CD8-positive, alpha-beta memory T cell (primary cell): Measurements from ENCODE around the gene ABCA2. TPM values are rescaled to one million over a fixed set of nuclear protein-coding genes. Genes with fewer than 3 reads are reported as not detected.

Experiments
- CTCF ChIA-PET: fragments of 350-600 bp; sonication (Branson Sonifier 250); formaldehyde crosslinking; loops from one replicate; lab custom pipeline; 2021; ENCODE audit warnings: antibody characterized with exemption; lab: Charles Lee
- POLR2A ChIA-PET: fragments of 350-600 bp; sonication (Branson Sonifier 250); formaldehyde crosslinking; loops from one replicate; lab custom pipeline; 2021; ENCODE audit warnings: antibody characterized with exemption; lab: Charles Lee
- DNase-seq, 5 donors: peaks; one replicate each; pipeline versions ENCODE4 v3.0.0 to v3.0.0-alpha.2; 2020 to 2022; ENCODE audit warnings: mixed read lengths in 1 of 5
- H3K27ac ChIP-seq: one replicate; pipeline ENCODE4 v1.7.0; 2013; ENCODE audit warnings: low read depth, mild to moderate bottlenecking, low read length, moderate library complexity
- H3K27me3 ChIP-seq: 2 replicates; pipeline ENCODE4 v1.7.0; 2013; ENCODE audit warnings: low read length, mild to moderate bottlenecking; ENCODE audit not compliant: insufficient read depth, poor library complexity, severe bottlenecking
- H3K36me3 ChIP-seq: 2 replicates; pipeline ENCODE4 v1.7.0; 2013; ENCODE audit warnings: mild to moderate bottlenecking, low read length, moderate library complexity; ENCODE audit not compliant: insufficient read depth
- H3K4me1 ChIP-seq: 2 replicates; pipeline ENCODE4 v1.7.0; 2013; ENCODE audit warnings: mild to moderate bottlenecking, low read length, moderate library complexity; ENCODE audit not compliant: insufficient read depth
- H3K4me3 ChIP-seq: 2 replicates; pipeline ENCODE4 v1.7.0; 2013; ENCODE audit warnings: mild to moderate bottlenecking, low read length
- H3K9me3 ChIP-seq: 2 replicates; pipeline ENCODE4 v1.7.0; 2013; ENCODE audit warnings: mild to moderate bottlenecking, low read length
- H3K27ac Mint-ChIP-seq, 8 donors: one replicate each; pipeline ENCODE4 v1.8.0; 2020 to 2021; ENCODE audit warnings: mixed read lengths in 8 of 8, mild to moderate bottlenecking in 6 of 8, inconsistent platforms in 3 of 8, moderate library complexity in 3 of 8
- H3K27me3 Mint-ChIP-seq, 2 donors: one replicate each; pipeline ENCODE4 v1.8.0; 2020 to 2021; ENCODE audit warnings: mixed read lengths in 2 of 2, mild to moderate bottlenecking in 1 of 2, moderate library complexity in 1 of 2
- H3K36me3 Mint-ChIP-seq, 3 donors: one replicate each; pipeline ENCODE4 v1.8.0; 2020 to 2021; ENCODE audit warnings: mixed read lengths in 3 of 3, inconsistent platforms in 1 of 3, mild to moderate bottlenecking in 1 of 3
- H3K4me1 Mint-ChIP-seq, 3 donors: one replicate each; pipeline ENCODE4 v1.8.0; 2020 to 2021; ENCODE audit warnings: mixed read lengths in 3 of 3, inconsistent platforms in 1 of 3, mild to moderate bottlenecking in 1 of 3
- H3K4me3 Mint-ChIP-seq, 7 donors: one replicate each; pipeline ENCODE4 v1.8.0; 2020 to 2021; ENCODE audit warnings: mixed read lengths in 7 of 7, mild to moderate bottlenecking in 6 of 7, moderate library complexity in 4 of 7, inconsistent platforms in 2 of 7
- H3K9me3 Mint-ChIP-seq, 5 donors: one replicate each; pipeline ENCODE4 v1.8.0; 2020 to 2022; ENCODE audit warnings: mixed read lengths in 5 of 5, mild to moderate bottlenecking in 3 of 5, moderate library complexity in 2 of 5, inconsistent platforms in 1 of 5
- polyA plus RNA-seq: library from polyadenylated mRNA; unstranded; fragments of 300-500 nt; fragmentation: Illumina TruSeq; gene quantifications from one replicate; pipeline ENCODE4 v1.2.3, GENCODE V29; 2021
- total RNA-seq, 2 experiments: library from RNA; stranded (reverse); gene quantifications; one replicate each; pipeline ENCODE4 v1.2.3, GENCODE V29; 2021

Gene ABCA2
- total and polyA plus RNA-seq, 3 experiments from 2014 or later, result 15.9 to 20.7 (median 20.2) TPM

DNA sequence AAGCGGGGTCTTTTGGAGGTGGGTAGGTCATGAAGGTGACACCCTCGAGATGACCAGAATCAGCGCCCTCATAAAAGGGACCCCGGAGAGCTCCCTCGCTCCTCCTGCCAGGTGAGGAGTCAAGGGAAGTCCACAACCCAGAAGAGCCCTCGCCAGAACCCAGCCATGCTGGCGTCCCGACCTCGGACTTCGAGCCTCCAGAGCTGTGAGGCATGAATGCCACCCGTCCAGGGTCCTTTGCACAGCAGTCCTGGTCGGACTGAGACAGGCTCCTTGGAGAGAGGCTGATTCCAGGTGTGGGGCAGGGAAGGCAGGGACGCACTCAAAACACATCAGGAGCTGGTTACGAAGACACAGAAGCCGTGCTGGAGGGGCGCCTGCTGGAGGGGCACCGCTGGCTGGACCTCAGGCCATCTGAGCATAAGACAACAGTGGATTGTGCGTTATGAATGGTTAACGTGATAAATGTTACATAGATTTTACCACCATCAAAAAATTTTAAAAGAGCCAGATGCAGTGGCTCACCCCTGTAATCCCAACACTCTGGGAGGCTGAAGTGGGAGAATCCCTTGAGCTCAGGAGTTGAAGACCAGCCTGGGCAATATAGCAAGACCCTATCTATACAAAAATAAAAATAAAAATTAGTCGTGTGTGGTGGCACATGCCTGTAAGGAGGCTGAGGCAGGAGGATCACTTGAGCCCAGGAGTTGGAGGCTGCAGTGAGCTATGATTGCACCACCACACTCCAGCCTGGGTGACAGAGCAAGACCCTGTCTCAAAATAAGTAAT lies 26.0 kb downstream of the ABCA2 start:
- Mint-ChIP-seq H3K4me3 (no peak overlapping the region), H3K4me1 (peaks cover 35 to 55% (median 44%) of the 10 kb centered on the region in 3 donors), H3K27ac (no peak overlapping the region), H3K9me3 (no peaks in the 10 kb centered on the region), H3K27me3 (no peaks in the 10 kb centered on the region), H3K36me3 (no peaks in the 10 kb centered on the region)
- CTCF ChIA-PET, result interaction anchor here (2.4 to 4.0 kb wide), 5 partner anchors 9 to 54 kb away, joined by 5 to 26 read pairs (median 18); partner anchors contain the start of genes FUT7 and PAXX
- Histone ChIP-seq H3K27ac (no peak overlapping the region), H3K27me3 (no peaks in the 10 kb centered on the region), H3K4me1 (peaks cover 32% of the 10 kb centered on the region), H3K4me3 (no peak overlapping the region), H3K36me3 (no peaks in the 10 kb centered on the region), H3K9me3 (no peaks in the 10 kb centered on the region)
- POLR2A ChIA-PET, result interaction anchor here (0.6 kb wide), 1 partner anchor 194 kb away, joined by 3 read pairs; no protein-coding TSS in a partner anchor
- DNase-seq, result no peak

DNA sequence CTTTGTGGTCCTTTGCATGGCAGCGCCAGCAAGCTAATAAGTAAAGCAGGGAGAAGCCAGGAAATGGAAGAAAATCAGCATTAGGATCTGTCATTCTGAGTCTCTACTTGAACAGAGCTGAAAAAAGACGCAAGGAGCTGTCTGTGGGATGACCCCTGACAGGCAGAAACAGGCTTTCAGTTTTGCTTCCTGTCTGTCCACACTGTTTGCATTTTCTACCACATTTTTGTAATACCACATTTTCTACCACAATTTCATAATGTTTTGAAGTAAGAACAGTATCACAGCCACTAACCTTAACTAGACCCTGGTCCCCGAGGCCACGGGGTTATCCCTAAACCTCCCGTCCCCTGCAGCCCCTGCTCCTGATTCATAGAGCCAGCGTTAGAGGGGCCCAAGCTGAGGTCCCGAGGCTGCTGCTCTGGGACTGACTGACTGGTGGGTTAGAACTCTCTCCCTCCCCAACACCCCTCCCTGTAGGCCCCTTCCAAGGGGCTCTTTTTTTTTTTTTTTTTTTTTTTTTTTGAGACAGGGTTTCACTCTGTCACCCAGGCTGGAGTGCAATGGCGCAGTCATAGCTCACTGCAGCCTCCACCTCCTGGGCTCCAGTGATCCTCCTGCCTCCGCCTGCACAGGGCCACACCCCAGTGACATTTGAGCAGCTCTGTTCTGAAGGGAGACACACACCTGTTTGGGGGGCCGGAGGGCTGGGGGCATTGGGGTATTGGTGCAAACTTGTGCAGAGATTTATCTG lies 27.7 kb downstream of the ABCA2 start:
- Mint-ChIP-seq H3K9me3 (no peaks in the 10 kb centered on the region), H3K27ac (peak overlapping the region; percentile 84 to 96 (median 91)), H3K36me3 (peaks cover 0 to 3% (median 0%) of the 10 kb centered on the region in 3 donors), H3K4me3 (peak overlapping the region; percentile 62 to 93 (median 79)), H3K4me1 (peaks cover 38 to 60% (median 40%) of the 10 kb centered on the region in 3 donors), H3K27me3 (no peaks in the 10 kb centered on the region)
- Histone ChIP-seq H3K27me3 (no peaks in the 10 kb centered on the region), H3K4me1 (peaks cover 46% of the 10 kb centered on the region), H3K27ac (peak overlapping the region; percentile 43), H3K4me3 (no peak overlapping the region), H3K36me3 (no peaks in the 10 kb centered on the region), H3K9me3 (no peaks in the 10 kb centered on the region)
- POLR2A ChIA-PET, result interaction anchor here (0.6 to 1.5 kb wide), 11 partner anchors 8 to 158 kb away, joined by 3 to 15 read pairs (median 4); partner anchors contain the start of genes AJM1, MAN1B1, PAXX and SAPCD2
- CTCF ChIA-PET, result interaction anchor here (0.7 to 4.0 kb wide), 9 partner anchors 7 to 201 kb away, joined by 3 to 26 read pairs (median 6); partner anchors contain the start of genes FUT7 and PAXX
- peak in 2 of 5 donors; percentile 29 to 61 for DNase-seq

DNA sequence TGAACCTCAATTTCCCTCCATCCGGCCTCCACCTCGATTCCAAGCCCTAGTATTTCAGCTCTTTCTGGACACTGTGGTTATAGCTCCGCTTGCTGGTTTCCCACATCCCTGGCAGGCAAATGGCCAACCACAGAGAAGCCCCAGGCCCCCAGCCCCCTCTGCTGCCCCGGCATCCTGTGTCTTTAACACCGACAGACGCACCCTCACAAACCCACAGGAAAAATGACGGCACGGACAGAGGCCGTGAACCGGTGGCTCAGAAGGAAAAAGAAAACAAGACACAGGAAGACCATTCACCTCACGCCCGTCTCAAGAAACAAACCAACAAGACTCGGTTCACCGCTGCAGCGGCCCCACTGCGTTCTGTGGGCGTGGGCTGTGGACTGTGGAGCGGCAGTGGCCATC lies 30.2 kb downstream of the ABCA2 start:
- Histone ChIP-seq H3K4me3 (no peak overlapping the region), H3K27ac (peak overlapping the region; percentile 62), H3K36me3 (no peaks in the 10 kb centered on the region), H3K4me1 (peaks cover 58% of the 10 kb centered on the region), H3K27me3 (no peaks in the 10 kb centered on the region), H3K9me3 (no peaks in the 10 kb centered on the region)
- peaks cover 0 to 13% (median 0%) of the 10 kb centered on the region in 3 donors for H3K36me3 Mint-ChIP-seq
- no peaks in the 10 kb centered on the region for H3K27me3 Mint-ChIP-seq
- H3K4me1 Mint-ChIP-seq, result peaks cover 44 to 66% (median 44%) of the 10 kb centered on the region in 3 donors
- POLR2A ChIA-PET, result interaction anchor here (0.7 to 1.0 kb wide), 2 partner anchors 20 to 59 kb away, joined by 4 to 5 read pairs; no protein-coding TSS in a partner anchor
- peak overlapping the region; percentile 77 to 94 (median 85) for H3K4me3 Mint-ChIP-seq
- no peaks in the 10 kb centered on the region for H3K9me3 Mint-ChIP-seq
- CTCF ChIA-PET, result interaction anchor here (1.1 to 6.7 kb wide), 3 partner anchors 31 to 154 kb away, joined by 3 to 72 read pairs (median 6); partner anchors contain the start of genes ABCA2 and FUT7
- DNase-seq, result peak in 3 of 5 donors; percentile 41 to 67 (median 66)
- H3K27ac Mint-ChIP-seq, result peak overlapping the region; percentile 94 to 99 (median 96)

DNA sequence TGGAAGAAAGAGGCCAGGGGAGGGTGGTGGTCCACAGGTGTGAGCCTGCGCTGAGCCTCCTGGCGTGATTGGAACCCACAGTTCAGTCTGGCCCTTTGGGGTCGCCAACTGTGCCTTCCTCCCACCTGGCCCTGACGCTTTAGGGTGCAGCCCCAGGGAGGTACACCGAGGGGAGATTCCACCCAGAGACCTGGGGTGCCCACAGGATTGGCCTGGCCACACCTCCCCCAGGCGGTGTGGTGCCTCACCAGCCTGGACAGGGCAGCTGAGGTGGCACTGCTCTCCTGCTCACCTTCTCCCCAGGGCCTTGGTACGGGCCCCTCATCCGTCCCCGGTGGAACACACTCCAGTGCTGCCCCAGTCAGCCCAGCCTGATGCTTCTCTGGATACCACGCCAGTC lies 30.7 kb downstream of the ABCA2 start:
- Mint-ChIP-seq H3K4me3 (peak overlapping the region; percentile 77 to 94 (median 85)), H3K27ac (peak overlapping the region; percentile 94 to 99 (median 96)), H3K27me3 (no peaks in the 10 kb centered on the region), H3K36me3 (peaks cover 0 to 17% (median 0%) of the 10 kb centered on the region in 3 donors), H3K4me1 (peaks cover 44 to 70% (median 44%) of the 10 kb centered on the region in 3 donors), H3K9me3 (no peaks in the 10 kb centered on the region)
- Histone ChIP-seq H3K4me1 (peaks cover 58% of the 10 kb centered on the region), H3K9me3 (no peaks in the 10 kb centered on the region), H3K27ac (peak overlapping the region; percentile 62), H3K36me3 (no peaks in the 10 kb centered on the region), H3K4me3 (peak overlapping the region; percentile 51), H3K27me3 (no peaks in the 10 kb centered on the region)
- peak in 2 of 5 donors; percentile 27 to 31 for DNase-seq
- POLR2A ChIA-PET, result interaction anchor here (0.8 to 1.0 kb wide), 3 partner anchors 12 to 49 kb away, joined by 3 to 5 read pairs (median 4); no protein-coding TSS in a partner anchor
- CTCF ChIA-PET, result interaction anchor here (1.1 to 6.7 kb wide), 5 partner anchors 12 to 153 kb away, joined by 3 to 72 read pairs (median 5); partner anchors contain the start of genes ABCA2 and FUT7

DNA sequence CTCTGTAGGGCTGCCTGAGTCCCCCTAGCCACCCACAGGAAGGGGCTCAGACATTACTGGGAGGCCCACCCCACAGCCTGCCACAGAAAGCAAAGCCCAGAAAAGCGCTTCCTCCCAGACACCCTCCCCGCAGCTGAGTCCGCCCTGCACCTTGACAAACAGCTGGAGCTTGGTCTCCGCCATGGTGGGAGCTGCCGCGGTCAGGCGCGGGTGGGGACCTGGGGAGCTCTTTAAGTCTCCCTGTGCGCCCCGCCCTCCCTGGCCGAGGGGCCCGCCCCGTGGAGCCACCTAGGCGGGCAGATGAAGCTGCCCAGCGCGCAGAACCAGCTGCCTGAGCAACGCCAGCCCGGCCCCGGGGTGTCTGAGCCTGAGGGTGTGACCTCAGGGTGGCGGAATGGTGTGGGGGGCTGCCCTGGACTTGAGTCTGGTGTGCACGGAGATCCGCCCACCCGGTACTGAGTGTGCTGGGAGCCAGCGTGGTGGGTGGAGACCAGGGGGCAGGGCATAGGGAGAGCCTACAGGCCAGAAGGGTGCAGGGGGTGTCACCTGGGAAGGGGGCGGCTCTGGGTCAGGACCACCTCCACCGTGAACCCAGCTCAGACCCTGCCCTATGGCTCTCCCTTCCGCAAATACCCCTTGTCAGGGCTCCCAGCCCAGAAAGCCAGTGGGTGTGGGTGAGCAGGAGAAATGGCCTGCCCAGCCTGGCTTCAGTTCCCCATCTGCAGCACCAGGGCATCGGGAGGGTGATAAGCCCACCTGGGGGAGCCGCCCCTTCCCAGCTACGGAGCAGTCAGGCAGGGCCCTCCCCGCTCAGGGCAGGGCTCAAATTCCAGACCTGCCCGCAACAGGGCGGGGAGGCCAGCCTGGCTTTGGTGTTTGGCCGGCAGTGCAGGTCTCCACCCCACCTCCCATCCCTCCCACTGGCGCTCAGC lies 31.4 kb downstream of the ABCA2 start, which contains the start of gene CLIC3:
CLIC3 (minus strand) TSS at position 208 of the 932 bp plus-strand sequence; CDS start at position 183, 25 bp downstream.
- no peaks in the 10 kb centered on the region for H3K9me3 ChIP-seq
- POLR2A ChIA-PET, result interaction anchor here (0.5 to 1.6 kb wide), 10 partner anchors 11 to 68 kb away, joined by 3 to 11 read pairs (median 3); partner anchors contain the start of genes C8G and FBXW5
- peaks cover 0 to 17% (median 0%) of the 10 kb centered on the region in 3 donors for H3K36me3 Mint-ChIP-seq
- peaks cover 44 to 71% (median 44%) of the 10 kb centered on the region in 3 donors for H3K4me1 Mint-ChIP-seq
- H3K27ac ChIP-seq, result peak within 1 kb of the TSS; percentile 62
- H3K36me3 ChIP-seq, result no peaks in the 10 kb centered on the region
- peak within 1 kb of the TSS; percentile 51 for H3K4me3 ChIP-seq
- CTCF ChIA-PET, result interaction anchor here (0.6 to 6.7 kb wide), 14 partner anchors 9 to 204 kb away, joined by 3 to 72 read pairs (median 5); partner anchors contain the start of genes ABCA2, AJM1, C8G and FBXW5
- peak within 1 kb of the TSS; percentile 77 to 94 (median 85) for H3K4me3 Mint-ChIP-seq
- no peaks in the 10 kb centered on the region for H3K9me3 Mint-ChIP-seq
- peak within 1 kb of the TSS; percentile 96 to 99 (median 97) for H3K27ac Mint-ChIP-seq
- H3K27me3 Mint-ChIP-seq, result no peaks in the 10 kb centered on the region
- H3K27me3 ChIP-seq, result no peaks in the 10 kb centered on the region
- DNase-seq, result peak; percentile 64 to 85 (median 70)
- peaks cover 58% of the 10 kb centered on the region for H3K4me1 ChIP-seq

DNA sequence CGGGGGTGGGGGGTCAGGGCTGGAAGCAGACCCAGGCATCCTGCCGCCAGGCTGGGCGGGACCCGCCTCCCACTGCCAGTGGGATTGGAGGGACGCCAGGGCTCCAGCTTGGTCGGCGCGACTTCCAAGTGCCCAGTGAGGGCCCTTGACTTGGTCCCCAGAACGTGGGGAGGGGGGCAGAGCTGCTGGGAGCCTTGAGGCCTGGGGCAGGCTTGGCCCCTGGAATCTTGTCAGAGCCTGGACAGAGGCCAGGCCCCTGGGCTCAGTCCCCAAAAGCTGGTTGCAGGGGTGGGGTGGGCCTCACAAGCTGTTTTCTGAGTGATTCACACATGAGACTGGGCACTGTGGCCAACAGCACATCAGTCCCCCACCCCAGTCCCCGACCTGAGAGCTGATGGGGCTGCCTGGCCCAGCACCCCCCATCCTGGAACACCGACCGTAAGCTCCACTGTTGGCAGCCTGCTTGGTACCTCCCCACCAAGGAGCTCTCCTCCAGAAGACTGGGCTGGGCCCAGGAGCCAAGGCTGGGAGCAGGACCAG lies 32.2 kb downstream of the ABCA2 start:
- peaks cover 0 to 17% (median 0%) of the 10 kb centered on the region in 3 donors for H3K36me3 Mint-ChIP-seq
- H3K27ac ChIP-seq, result peak overlapping the region; percentile 62
- no peaks in the 10 kb centered on the region for H3K9me3 ChIP-seq
- DNase-seq, result no peak
- peaks cover 44 to 76% (median 44%) of the 10 kb centered on the region in 3 donors for H3K4me1 Mint-ChIP-seq
- H3K27me3 ChIP-seq, result no peaks in the 10 kb centered on the region
- CTCF ChIA-PET, result interaction anchor here (0.6 to 6.7 kb wide), 13 partner anchors 8 to 203 kb away, joined by 3 to 72 read pairs (median 5); partner anchors contain the start of genes ABCA2, AJM1, C8G and FBXW5
- H3K4me3 Mint-ChIP-seq, result peak overlapping the region; percentile 77 to 89 (median 85)
- H3K27ac Mint-ChIP-seq, result peak overlapping the region; percentile 85 to 99 (median 96)
- H3K9me3 Mint-ChIP-seq, result no peaks in the 10 kb centered on the region
- peak overlapping the region; percentile 51 for H3K4me3 ChIP-seq
- H3K4me1 ChIP-seq, result peaks cover 58% of the 10 kb centered on the region
- no peaks in the 10 kb centered on the region for H3K27me3 Mint-ChIP-seq
- POLR2A ChIA-PET, result interaction anchor here (0.5 to 1.6 kb wide), 8 partner anchors 10 to 67 kb away, joined by 3 to 11 read pairs (median 3); partner anchors contain the start of genes C8G and FBXW5
- no peaks in the 10 kb centered on the region for H3K36me3 ChIP-seq
